ENCODE data around the gene ELFN2.

Gene ELFN2

DNA sequence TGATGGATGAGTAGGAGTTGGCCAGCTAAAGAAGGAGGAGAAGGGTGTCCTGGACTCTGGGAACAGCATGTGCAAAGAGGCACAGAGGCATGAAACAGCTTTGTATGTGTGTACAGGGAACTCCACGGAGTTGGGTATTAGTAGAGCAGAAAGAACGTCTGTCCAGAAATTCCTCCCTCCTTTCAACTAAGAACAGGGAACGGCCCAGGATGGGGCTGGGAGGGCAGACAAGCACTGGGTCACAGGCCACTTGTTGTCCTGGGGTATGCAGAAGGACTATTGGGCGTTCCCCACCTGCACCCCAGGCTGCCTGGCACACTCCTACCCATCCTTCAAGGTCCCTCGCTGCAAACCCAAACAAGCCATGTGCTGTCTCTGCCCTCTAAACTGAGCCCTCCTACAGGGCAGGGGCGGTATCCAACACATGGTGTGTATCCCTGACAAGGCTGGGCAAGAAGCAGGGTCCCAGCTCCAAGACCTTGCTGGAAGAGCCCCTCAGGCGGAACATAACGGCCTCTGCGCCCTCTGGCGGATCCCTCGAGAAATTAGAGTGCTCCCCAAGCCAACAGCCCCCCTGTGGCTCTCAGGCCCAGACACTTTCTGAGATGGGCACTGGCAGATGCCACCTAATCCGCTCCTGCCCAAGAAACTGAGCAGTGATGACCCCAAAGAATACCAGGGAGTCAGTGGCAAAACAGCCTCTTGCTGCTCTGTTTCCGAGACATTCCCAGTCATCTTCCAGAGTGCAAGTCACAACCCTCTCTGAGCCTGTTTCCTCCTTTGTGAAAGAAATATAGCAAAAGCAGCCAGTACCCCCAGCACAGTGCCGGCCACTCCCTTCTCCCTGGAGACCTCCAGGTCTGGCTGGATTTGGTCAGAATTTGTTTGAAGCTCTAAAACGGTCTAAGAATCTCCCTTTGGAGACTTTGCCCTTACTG, 1.6 kb upstream of the ELFN2 start:
- in situ Hi-C loops (cut with MboI; ENCODE audit: low sequenced_read_pairs): no loop called here

DNA sequence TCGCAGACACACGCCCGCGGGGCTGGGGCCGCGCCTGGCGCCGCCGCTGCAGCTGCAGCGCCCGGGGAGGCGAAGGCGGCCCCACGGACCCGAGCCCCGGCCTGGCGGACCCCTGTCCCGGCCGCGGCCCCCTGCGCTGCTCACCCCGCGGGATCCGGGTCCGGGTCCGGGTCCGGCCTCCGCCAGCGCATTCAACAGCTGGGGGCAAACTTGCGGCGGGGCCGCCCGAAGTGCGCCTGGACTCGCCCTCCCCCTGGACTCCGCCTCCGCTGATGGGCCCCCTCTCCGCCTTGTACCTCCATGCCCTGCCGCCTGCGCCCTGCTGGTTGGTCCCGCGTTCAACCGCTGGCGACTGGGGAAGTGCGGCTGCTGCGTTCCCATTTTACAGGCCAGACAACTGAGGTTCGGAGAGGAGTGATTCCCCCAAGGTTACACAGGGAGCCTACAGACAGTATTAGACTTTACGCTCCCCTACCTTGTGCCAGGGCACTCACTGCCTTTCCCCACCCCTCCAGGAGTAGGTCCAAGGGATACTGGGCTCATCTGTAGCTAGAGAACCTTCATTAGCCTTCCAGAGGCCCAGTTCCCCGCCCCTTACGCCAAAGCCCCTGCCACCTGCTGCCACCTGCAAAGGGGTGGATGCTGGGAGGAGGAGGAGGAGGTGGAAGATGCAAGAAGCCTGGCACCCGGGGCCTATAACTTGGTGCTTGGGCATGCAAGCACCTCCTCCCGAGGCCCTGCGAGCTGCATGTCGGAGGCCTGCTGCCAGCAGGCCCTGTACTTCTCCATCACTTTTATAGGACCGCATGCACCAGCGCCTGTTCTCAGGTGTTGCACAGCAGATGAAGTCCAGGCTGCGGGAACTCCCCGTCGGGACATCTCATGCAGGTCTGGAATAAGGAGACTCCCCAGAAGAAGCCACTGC, 694 bp upstream of the ELFN2 start:
- in situ Hi-C loops (cut with MboI; ENCODE audit: low sequenced_read_pairs): no loop called here

DNA sequence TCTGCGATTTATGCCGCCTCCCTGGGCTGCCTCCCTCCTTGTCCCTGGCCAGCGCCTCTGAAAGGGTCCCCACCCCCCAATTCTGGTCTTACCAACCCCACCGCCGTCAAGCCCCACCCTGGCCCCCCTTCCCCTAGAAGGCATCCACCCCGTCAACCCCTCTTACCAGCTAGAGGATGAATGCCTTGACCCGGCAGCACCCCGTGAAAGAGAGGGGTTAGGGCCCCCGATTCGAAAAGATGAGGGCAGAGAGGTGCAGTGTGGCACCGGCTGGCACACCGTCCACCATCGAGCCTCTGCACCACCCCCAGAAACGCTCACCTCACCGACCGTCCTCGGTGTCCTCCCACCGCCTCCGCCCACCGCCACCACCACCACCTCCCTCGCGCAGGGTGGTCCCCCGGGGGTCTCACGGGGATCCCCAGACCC, 559 bp downstream of the ELFN2 start:
- in situ Hi-C loops (cut with MboI; ENCODE audit: low sequenced_read_pairs): no loop called here

DNA sequence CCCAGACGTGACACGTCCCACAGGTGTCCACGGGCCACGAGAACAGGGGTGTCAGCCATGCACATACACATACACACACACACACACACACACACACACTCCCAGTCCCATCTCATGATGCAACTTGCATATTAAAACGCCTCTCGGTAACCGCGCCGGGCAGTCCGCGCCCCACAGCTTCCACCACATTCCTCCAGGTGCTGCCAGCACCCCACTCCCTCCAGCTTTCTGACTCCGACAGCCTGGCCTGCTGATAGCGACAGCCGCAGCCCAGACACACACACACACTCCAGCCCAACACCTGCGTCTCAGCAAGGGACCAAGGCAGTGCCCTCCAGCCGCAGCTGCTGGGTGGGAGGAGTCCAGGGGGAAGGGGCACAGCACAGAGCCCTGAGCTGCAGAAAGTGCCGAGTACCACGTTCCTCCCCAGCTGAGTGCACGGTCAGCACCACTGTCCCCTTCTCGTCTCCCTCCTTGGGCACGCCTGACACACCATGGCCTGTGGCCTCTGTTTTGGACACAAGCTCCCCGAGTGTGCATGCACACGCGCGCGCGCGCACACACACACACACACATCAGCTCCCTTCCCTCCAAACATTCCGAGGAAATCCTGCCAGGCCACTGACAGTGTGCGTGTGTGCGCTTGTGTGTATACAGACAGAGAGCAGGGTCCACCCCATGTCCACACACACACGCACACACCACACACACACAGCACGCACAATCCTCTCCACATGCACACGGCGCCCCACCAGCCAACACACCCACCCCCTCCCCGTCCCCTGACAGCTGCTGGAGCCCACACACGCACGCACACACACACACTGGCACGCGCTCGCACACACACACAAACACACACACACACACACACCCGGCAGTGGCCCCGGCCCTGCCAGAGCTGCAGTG, 1.2 kb downstream of the ELFN2 start:
- in situ Hi-C loops (cut with MboI; ENCODE audit: low sequenced_read_pairs): no loop called here

DNA sequence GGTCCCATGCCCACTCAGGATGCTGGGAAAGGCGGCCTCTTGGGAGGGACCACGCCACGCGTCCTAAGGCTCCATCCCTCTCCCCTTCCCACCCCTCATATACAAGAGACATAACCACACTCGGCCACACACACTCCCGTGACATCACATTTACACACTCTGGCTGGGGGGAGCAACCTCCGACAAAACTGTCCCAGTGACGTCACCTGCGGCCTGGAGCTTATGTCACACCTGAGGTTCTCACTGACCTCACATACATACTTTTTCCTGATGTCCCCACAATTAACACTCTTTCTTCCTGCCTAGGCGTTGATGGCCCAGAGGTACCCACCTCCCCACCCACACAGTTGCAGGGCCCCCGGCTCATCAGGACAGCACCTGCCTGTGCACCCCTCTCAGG, 1.9 kb downstream of the ELFN2 start:
- in situ Hi-C loops (cut with MboI; ENCODE audit: low sequenced_read_pairs): no loop called here

DNA sequence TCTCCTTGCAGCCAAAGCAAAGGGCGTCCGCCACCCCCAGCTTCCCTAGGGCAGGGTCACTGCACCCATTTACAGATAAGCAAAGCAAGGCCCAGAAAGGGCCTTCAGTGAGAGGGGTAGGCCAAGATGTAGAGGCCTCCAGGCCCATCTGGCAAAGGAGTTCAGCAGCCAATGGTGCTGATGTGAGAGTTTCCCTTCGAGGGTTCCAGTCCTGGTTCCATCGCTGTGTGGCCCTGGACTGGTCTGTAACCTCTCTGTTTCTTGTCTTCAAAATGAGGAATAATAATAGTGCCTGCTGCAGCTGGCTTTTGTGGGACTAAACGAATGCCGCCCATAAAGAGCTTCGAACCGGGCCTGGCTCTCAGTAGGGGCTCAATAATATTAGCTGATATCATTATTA, 4.0 kb downstream of the ELFN2 start:
- in situ Hi-C loops (cut with MboI; ENCODE audit: low sequenced_read_pairs): no loop called here

DNA sequence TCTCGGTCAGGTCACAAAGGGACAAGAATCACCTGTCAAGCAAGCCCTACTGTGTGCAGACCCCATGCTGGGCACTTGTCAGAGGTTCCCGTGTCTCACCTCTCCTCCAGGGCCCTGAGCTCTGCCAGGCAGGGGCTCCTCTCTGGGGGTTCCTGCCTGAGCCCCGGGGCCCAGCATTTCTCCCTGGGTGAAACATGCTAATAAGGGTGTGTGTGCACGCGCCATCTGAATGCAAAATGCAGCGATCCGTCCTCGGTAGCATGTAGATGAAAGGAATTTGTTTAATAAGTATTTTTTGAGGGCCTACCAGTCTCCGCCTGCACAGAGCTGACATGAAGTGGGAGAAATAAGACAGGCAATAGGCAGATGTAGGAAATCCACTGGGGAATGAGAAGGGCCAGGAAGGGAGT, 5.8 kb downstream of the ELFN2 start:
- in situ Hi-C loops (cut with MboI; ENCODE audit: low sequenced_read_pairs): no loop called here

DNA sequence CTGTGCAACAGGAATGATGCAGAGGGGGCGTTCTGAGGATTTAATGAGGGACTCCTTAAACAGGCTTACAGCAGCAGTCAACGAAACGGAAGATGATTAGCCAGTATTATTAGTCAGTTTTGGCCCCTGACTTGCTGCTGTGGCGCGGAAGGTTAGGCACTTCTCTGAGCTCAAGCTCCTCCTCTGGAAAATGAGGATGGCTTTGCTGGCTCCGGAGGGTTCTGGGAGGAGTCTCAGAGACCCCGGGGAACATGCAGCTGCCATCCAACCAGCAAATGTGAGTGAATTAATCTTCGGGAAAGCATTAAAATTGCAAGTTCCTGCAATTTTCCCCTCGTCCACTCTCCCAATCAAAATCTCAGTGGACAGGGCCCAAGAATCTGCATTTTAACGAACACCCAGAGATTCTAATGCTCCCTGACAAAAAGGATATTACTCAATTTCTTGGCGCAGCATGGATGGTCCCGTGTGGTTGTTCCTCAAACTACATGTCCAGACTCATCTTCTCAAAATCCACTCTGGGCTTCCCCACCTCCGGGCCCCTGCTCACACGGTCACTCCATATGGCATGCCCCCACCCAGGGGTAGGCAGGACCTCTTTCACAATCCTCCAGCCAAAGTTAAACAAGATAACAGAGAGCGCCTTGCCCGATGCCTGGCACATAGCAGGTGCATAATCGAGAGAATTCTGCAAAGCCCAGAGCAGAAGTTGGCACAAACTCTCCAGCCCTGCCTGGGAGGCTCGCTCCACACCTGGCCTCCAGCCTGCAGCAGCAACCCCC, 6.4 kb downstream of the ELFN2 start:
- in situ Hi-C loops (cut with MboI; ENCODE audit: low sequenced_read_pairs): no loop called here

DNA sequence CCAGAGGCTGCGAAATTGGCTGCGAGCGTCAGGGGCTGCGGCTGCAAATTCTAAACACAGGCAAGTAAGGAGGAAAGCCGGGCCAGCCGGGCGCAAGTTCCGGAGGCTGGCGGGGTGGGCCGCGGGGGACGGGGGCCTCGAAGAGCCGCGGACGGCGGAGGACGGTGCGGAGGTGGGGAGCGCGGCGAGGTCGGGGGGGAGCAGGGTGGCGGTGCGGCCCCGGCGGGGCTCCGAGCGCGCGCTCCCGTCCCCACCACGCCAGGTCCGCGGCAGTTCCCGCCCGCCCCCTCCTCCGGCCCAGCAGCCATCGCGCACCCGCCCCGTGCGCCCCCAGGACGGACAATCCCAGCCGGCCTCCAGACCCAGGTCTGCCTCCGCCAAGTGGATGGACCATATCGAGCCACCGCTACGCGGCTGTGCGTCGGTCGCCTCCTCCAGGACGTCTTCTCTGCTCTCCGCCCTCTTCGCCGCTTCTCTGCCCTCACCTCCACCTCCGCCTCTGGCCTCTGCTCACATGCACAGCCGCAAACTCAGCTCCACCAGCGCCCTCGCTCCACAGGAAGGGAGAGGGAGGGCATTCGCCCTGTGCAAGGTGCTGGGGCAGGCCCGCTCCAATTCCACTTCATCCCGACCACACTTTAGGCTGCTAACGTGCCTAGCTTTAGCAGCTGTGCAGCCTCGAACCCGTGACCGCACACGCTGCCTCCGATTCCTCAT, 7.2 kb downstream of the ELFN2 start:
- in situ Hi-C loops (cut with MboI; ENCODE audit: low sequenced_read_pairs): no loop called here

DNA sequence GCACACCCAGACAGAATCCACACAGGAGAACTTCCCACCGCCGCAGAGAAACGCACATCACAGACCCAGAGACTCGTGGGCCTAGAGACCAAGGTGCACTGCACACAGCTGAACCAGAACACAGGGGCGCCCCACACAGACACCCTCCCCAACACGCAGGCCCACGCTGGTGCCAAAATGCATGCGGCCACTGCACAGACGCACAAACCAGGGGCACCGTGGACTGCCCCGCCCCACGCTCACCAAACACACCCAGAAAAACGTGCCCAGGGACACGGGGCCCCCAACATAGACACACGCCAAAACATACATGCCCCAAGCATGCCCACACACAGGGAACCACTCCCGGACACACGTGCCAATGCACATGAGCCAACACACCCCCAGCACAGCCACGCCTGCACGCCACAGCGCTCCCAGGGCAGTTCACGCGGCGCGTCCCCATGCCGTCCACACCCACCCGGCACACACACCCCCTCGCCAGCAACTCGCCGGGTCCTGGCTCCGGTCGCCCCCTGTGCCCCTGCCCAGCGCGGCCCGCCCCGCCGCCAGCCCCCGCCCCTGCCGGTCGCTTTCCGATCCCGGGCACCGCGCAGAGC, 7.8 kb downstream of the ELFN2 start:
- in situ Hi-C loops (cut with MboI; ENCODE audit: low sequenced_read_pairs): no loop called here

DNA sequence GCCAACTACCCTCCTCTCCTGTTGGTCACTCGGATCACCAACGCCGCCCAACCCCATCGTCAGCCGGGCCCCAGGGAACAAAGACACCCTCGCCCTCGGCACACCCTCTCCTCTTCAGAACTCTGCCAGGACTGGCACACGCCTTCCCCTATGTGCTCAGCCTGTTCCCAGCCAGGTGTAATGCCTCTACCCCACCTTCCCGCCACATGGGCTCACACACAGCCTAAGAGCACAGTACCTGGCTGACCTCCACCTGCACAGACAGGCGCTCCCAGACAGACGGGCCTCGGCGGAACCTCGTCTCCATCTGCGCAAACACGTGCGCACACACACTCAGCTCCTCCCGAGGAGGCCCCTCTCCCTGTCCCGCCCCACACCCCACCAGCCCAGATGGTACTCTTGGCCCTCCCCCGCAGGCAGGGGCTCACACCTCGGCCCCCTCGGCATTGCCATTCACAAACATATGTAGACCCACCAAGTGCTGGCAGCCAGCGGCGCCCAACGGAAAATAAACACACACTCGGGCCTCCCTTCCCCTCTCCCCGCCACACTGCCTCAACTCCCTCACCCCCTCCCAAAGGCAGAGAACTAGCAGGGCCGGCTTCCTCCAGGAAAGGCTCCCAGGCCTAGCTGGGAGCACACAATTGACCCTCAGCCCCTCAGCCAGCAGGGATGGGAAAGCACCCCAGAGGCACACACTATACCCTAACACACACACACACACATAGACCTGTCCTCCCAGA, 8.5 kb downstream of the ELFN2 start:
- in situ Hi-C loops (cut with MboI; ENCODE audit: low sequenced_read_pairs): no loop called here

DNA sequence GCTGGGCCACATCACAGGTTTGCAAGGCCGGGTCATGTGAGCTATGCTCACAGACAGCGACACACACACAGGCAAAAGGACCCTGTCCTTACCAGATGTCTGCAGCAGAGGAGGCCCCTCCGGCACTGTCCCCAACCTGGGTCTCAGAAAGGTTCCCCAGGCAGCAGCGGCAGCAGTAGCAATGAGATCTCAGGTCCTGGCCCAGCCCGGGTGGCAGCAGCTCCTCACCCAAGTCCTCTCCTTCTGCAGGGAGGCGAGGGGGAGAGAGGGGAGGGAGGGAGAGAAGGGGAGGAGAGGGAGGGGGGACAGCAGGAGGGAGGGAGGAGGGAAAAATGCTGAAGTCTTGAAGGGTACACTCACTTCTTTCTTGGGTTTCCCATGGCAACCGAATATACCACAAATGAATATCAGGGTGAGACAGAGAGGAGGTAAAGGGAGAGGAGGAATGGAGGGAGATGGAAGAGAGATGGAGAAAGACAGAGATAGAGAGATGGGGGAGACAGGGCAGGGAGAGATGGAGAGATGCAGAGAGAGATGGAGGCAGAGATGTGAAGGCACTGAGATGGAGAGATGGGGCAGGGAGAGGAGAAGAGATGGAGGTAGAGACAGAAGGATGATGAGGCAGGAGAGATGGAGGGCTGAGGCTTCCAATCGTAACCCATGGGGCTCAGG, 9.5 kb downstream of the ELFN2 start:
- in situ Hi-C loops (cut with MboI; ENCODE audit: low sequenced_read_pairs): no loop called here

DNA sequence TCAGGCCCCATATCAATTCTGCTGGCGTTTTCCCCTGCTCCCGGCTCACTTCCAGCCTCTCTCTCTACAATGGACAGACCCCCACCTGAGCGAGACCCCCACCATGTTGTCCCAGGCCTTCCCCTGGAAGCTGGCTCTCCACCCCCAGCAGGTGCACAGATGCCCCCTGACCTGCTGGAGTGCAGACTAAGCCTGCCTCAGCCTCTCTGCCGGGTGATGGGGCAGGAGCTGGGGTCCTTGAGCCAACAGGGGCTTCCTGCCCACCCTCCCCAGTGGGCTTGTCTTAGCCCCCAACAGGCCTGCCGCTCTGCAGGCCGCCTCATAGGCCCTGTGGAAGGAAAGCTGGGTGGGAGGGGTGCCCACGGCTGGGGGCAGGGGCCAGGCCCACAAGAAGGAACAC, 10.0 kb downstream of the ELFN2 start:
- in situ Hi-C loops (cut with MboI; ENCODE audit: low sequenced_read_pairs): no loop called here

DNA sequence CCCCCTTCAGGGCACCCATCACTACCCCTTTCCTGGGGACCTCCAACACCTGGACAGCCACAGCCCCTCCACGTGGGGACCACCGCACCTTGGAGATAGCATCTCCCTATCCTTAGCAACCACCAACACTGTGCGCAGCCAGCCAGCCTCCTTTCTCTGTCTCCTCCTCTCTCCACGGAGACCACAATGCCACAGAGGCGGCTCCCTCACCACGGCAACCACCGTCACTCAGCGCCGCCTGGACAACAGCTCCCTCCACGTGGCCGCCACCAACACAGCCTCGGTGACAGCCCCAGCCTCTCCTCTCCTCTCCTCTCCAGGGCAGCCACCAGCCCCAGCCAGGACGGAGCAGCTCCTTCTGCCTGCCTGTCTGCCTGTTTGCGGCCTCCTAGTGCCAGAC, 10.5 kb downstream of the ELFN2 start:
- in situ Hi-C loops (cut with MboI; ENCODE audit: low sequenced_read_pairs): no loop called here

DNA sequence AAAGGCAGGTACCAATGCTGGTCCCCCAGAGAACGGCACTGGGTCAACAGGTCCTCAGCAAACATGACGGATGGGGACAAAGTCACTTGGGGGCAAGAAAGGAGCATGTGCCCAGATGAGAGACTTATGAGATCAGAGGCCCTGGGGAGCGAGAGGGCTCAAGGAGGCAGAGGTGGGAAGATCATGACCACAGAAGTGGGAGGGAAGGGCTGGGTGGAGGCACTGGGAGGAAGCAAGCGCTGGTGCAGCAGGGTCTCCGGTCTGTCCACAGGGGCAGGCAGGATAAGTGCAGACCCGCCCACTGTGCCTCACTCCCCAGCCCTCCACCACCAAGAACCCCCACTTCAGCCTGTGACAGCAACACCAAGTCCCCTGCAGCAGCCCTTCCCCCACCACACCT, 10.9 kb downstream of the ELFN2 start:
- in situ Hi-C loops (cut with MboI; ENCODE audit: low sequenced_read_pairs): no loop called here

DNA sequence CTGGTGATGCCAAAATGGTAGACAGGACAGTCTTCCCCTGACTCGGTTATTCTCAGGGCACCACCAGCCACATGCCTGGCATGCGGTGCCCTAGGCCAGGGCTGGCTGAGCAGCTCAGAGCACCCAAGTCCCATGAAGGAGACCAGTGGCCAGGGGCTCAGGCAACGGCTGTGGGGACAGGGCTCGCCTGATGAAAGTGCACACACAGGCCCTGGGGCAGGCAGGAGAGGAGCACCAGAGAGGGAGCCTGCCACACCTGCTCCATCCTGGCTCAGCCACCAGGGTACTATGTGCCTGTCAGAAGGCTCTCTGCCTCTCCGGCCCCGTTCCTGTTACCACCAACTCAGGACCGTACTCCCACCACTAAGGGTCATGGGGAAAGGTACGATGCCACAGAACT, 12.1 kb downstream of the ELFN2 start:
- in situ Hi-C loops (cut with MboI; ENCODE audit: low sequenced_read_pairs): no loop called here

DNA sequence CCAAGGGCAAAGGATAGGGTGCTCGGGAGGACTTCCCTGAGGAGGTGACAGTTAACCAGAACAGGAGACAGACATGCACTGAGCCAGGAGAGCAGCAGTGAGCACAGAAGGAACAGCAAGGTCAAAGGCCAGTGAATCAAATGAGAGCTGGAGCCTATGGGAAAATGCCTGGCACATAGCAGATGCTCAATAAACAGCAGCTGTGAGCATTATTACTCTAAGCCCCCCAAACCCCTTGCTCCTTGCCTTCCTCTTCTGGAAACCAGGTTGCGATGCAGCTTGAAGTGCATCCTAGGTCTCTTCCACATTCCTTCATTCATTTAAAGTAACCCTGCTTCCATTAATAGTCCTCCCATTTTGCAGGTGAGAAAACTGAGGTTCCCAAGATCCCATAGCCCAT, 13.0 kb downstream of the ELFN2 start:
- in situ Hi-C loops (cut with MboI; ENCODE audit: low sequenced_read_pairs): no loop called here

DNA sequence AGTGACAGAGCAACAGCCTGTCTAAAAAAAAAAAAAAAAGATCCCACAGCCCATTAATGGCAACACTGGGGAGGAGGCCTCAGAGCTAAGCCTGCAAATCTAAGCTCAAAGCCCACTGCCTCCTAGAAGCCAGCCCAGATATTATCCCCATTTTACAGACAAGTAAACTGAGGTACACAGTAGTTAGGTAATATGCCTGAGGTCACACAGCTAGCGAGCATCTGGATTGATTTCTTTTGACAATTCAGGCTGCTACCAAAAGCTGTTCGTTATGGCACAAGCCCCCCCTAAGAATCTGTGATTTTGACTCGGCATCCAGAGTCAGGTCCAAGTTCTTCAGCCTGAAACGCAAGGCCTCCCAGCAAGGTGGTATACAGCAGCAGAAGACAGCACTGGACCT, 13.7 kb downstream of the ELFN2 start:
- in situ Hi-C loops (cut with MboI; ENCODE audit: low sequenced_read_pairs): no loop called here
